Muscle layer of duodenum (tissue), 2 donors: ENCODE results near the gene GRXCR2.

Experiments
- H3K27ac ChIP-seq: one replicate; pipeline ENCODE4 v1.7.0; 2013; ENCODE audit warnings: mild to moderate bottlenecking, low read length
- H3K27me3 ChIP-seq: one replicate; pipeline ENCODE4 v1.7.0; 2013; ENCODE audit warnings: low read depth, mild to moderate bottlenecking, control low read depth, low read length
- H3K36me3 ChIP-seq, 2 donors: one replicate each; pipeline ENCODE4 v1.7.0; 2013; ENCODE audit warnings: low read length in 2 of 2, control low read depth in 1 of 2, mild to moderate bottlenecking in 1 of 2; ENCODE audit not compliant: insufficient read depth in 2 of 2, control insufficient read depth in 1 of 2
- H3K4me1 ChIP-seq, 2 donors: one replicate each; pipeline ENCODE4 v1.7.0; 2013; ENCODE audit warnings: low read length in 2 of 2, mild to moderate bottlenecking in 2 of 2, control low read depth in 1 of 2, moderate library complexity in 1 of 2; ENCODE audit not compliant: insufficient read depth in 2 of 2, control insufficient read depth in 1 of 2
- H3K4me3 ChIP-seq, 2 donors: one replicate each; pipeline ENCODE4 v1.7.0; 2013; ENCODE audit warnings: low read length in 2 of 2, low read depth in 1 of 2, mild to moderate bottlenecking in 1 of 2
- H3K9me3 ChIP-seq, 2 donors: one replicate each; pipeline ENCODE4 v1.7.0; 2013; ENCODE audit warnings: low read length in 2 of 2, control low read depth in 1 of 2, mild to moderate bottlenecking in 1 of 2; ENCODE audit not compliant: control insufficient read depth in 1 of 2
- donor health status: healthy.

Gene GRXCR2

GRCh38 chr5:145811834-145812625 lies 60.8 kb downstream of the GRXCR2 start:
- Histone ChIP-seq H3K36me3 (peaks cover 10 to 12% of the 10 kb centered on the region in 2 donors), H3K27ac (no peak overlapping the region), H3K4me3 (no peak overlapping the region), H3K4me1 (no peaks in the 10 kb centered on the region), H3K9me3 (no peaks in the 10 kb centered on the region), H3K27me3 (no peaks in the 10 kb centered on the region)
